NK-92 treated with Interleukin-12 subunit alpha and Interleukin-12 subunit beta, amount 100 ng/mL, for 24 hours (cell line): ENCODE data around the gene EBF3.

ENCODE experiments used
- DNase-seq: peaks from one replicate; lab custom pipeline; 2025; lab: John Stamatoyannopoulos, UW

The EBF3 gene

GRCh38 chr10:129912166-129912917 is 51.7 kb downstream of the EBF3 start:
- no peak for DNase-seq

- no peak for DNase-seq
These were observed 52.5 kb downstream of the EBF3 start for GRCh38 chr10:129911451-129912165.

- DNase-seq: no peak
These were observed 53.2 kb downstream of the EBF3 start for GRCh38 chr10:129910861-129911260.

- no peak for DNase-seq
These were observed 54.4 kb downstream of the EBF3 start for GRCh38 chr10:129909531-129910256.

- no peak for DNase-seq
These were observed 55.0 kb downstream of the EBF3 start for GRCh38 chr10:129909080-129909479.

- no peak for DNase-seq
These were observed 55.7 kb downstream of the EBF3 start for GRCh38 chr10:129908406-129908805.

GRCh38 chr10:129905553-129905952 is 58.5 kb downstream of the EBF3 start:
- DNase-seq: no peak

GRCh38 chr10:129904323-129904722 is 59.8 kb downstream of the EBF3 start:
- DNase-seq: no peak

GRCh38 chr10:129901389-129902006 is 62.6 kb downstream of the EBF3 start:
- DNase-seq: no peak

GRCh38 chr10:129900825-129901224 is 63.2 kb downstream of the EBF3 start:
- no peak for DNase-seq

GRCh38 chr10:129899276-129900130 is 64.6 kb downstream of the EBF3 start:
- DNase-seq: no peak

- no peak for DNase-seq
These were observed 65.3 kb downstream of the EBF3 start for GRCh38 chr10:129898706-129899268.

- DNase-seq: no peak
These were observed 66.0 kb downstream of the EBF3 start for GRCh38 chr10:129897871-129898626.

- no peak for DNase-seq
These were observed 67.2 kb downstream of the EBF3 start for GRCh38 chr10:129896860-129897200.

- DNase-seq: no peak
These were observed 67.8 kb downstream of the EBF3 start for GRCh38 chr10:129896136-129896859.

- no peak for DNase-seq
These were observed 68.3 kb downstream of the EBF3 start for GRCh38 chr10:129895811-129896135.

GRCh38 chr10:129894698-129895097 is 69.4 kb downstream of the EBF3 start:
- DNase-seq: no peak

- DNase-seq: no peak
These were observed 70.7 kb downstream of the EBF3 start for GRCh38 chr10:129893104-129894089.
